GM12801 (cell line): ENCODE results near the gene MS4A6E.

ENCODE experiments used
- TF ChIP-seq, protein P1 (sequence below): IDR thresholded peaks from one replicate; pipeline ENCODE4 v1.5.1; 2011; ENCODE audit warnings: control low read depth; ENCODE audit not compliant: insufficient read length; ENCODE audit errors: extremely low read depth

The MS4A6E gene

DNA sequence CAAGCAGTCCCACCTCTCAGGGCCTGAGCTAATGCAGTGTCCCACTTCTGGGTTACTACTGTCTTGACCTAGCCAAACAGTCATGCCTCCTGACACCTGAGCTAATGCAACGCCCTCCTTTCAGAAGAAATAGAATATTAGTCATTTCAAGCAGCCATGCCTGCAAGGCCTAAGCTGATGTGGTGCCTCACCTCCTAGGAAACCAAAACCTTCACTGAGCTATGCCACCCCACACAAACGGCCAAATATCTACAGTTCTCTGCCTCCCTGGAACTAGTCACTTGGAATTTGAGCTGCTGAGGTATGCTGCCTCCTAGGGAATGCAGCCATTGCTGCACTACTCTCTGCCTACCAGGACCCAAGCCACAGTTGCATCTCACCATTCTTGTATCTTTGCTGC lies 8.3 kb upstream of the MS4A6E start:
- TF ChIP-seq, protein P1, sequence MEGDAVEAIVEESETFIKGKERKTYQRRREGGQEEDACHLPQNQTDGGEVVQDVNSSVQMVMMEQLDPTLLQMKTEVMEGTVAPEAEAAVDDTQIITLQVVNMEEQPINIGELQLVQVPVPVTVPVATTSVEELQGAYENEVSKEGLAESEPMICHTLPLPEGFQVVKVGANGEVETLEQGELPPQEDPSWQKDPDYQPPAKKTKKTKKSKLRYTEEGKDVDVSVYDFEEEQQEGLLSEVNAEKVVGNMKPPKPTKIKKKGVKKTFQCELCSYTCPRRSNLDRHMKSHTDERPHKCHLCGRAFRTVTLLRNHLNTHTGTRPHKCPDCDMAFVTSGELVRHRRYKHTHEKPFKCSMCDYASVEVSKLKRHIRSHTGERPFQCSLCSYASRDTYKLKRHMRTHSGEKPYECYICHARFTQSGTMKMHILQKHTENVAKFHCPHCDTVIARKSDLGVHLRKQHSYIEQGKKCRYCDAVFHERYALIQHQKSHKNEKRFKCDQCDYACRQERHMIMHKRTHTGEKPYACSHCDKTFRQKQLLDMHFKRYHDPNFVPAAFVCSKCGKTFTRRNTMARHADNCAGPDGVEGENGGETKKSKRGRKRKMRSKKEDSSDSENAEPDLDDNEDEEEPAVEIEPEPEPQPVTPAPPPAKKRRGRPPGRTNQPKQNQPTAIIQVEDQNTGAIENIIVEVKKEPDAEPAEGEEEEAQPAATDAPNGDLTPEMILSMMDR = no peak

DNA sequence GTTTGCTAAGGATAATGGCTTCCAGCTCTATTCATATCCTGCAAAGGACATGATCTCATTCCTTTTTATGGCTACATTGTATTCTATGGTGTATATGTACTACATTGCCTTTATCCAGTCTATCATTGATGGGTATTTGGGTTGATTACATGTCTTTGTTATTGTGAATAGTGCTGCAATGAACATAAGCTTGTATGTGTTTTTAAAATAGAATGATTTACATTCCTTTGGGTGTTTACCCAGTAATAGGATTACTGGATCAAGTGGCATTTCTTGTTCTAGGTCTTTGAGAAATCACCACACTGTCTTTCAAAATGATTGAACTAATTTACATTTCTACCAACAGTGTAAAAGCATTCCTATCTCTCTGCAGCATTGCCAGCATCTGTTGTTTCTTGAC lies 6.0 kb upstream of the MS4A6E start:
- TF ChIP-seq, protein P1 = no peak

DNA sequence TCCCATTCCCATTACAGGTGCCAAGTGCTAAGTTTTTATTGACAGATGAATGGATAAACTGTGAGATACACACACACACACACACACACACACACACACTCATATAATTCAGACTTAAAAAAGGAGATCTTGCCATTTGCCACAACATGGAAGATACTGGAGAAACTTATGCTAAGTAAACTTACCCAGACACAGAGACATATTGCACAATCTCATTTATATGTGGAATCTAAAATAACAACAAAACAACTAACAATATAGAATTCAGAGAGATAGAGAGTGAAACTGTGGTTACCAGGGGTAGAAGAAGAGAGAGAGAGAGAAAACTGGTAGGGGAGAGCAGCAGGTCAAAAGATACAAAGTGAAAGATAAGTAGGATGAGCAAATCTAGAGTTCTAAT lies 1.4 kb downstream of the MS4A6E start:
- TF ChIP-seq, protein P1 = no peak

DNA sequence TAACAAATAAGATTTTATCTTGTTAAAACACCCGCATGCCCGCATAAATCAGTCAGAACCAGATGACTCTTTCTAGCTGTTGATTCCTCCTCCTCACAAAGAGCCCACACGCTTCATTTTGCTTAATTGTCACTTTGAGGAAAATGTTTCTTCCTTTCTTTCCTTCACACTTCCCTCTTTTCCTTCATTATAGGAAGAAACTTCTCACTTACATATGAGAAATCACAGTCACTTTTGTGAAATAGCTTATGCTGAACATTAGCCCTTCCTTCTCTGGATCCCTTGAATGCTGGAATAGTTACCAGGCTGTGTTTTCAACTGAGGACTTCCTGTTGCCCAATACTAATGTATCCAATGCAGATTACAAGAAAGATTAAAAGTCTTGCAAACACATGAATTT lies 5.8 kb downstream of the MS4A6E start:
- TF ChIP-seq, protein P1 = no peak

DNA sequence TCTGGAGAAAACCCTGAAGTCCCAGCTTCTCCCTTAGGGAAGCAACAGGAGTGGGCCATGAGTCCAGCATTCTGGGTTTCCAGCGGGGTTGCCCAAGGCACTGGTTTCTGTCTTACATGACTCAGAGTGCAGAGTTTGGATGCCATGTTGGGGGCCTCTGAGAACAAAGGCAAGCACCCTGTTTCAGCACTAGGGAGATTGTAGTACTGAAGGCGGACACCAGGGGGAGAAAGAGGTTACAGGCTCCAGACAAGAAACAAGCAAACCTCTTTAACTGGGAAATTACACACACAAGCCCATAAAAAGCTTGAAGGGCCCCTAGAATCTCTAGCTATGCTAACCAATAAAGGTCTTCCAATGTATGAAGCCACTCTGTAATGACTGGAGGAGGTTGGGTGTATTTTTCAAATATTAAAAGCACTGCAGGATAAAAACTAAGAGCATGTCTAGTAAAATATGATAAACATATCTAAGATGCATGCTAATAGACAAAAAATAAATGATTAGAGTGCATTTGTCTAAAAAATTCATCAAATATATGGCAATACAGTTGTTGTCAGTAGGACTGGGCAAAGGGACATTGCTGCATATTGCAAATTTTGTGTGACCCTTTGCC lies 7.1 kb downstream of the MS4A6E start:
- TF ChIP-seq, protein P1 = no peak

DNA sequence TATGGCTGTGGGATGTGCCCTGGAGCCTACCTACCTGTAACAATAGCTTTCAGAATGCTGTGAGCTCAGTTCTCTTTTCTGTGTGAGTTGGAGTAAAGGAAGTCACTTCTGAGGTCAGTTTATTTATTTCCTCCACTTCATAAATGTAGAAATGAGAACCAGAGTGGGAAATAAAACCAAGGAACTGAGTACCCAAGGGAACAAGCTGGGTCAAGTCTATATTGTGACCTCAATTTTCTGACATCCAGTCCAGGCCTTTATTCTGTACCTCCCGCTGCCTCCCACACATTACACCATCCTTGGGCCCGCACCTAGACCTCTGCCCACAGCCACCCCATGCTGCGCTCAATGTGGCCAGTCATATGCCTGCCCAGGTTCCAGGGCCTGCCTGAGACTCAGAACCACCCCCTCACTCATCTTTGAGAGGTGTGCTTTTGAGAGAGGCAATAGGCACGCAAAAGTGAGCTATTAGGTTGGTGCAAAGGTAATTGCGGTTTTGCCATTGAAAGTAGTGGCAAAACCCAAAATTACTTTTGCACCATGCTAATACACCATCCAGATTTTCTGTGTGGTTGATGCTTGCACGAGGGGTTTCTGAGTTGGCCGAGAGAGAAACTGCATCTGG lies 9.8 kb downstream of the MS4A6E start:
- TF ChIP-seq, protein P1 = no peak

DNA sequence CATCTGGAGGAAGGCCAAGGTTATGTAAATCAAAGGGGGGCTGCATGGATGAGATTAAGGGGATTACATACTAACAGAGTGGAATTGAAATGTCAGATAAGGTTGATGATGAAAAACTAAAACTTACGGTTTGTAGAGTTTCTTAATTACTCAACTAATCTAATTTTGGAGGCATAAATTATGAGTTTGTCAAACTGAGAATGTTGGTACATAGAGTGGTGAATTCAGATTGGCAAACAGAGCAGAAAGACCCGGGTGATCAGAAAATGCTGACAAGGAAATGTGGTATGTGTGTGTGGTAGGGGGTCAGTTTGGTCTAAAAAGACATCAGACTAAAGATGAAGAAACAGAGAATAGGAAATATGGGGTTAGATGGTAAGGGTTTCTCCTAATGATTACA lies 11.0 kb downstream of the MS4A6E start:
- TF ChIP-seq, protein P1 = no peak
